ENCODE measurements around the gene EPHA1.
"Not testable (repeated sequence)": the region's sequence is repeated elsewhere in the genome, so short reads cannot be mapped to it uniquely, and the experiment has no call there.

EPHA1 gene

GRCh38 chr7:143407287-143408251, 1.1 kb downstream of the EPHA1 start:
- in situ Hi-C loops (cut with HindIII; ENCODE audit: low pct_unique_long_range_greater_than_20kb, low sequenced_read_pairs) = no loop called here
- DNase-seq (ENCODE audit: low read depth in 1 of 2, low spot score in 1 of 2) = peak in 1 of 2 experiments; percentile 33
- TF ChIP-seq JUND (IDR thresholded peaks at IDR 0.05; ENCODE audit: low read depth) = no peak

- no peak for TF ChIP-seq JUND (IDR thresholded peaks at IDR 0.05; ENCODE audit: low read depth)
- no peak for DNase-seq (ENCODE audit: low read depth in 1 of 2, low spot score in 1 of 2)
- in situ Hi-C loops (cut with HindIII; ENCODE audit: low pct_unique_long_range_greater_than_20kb, low sequenced_read_pairs) = no loop called here
These were observed 2.7 kb downstream of the EPHA1 start for GRCh38 chr7:143406002-143406357.

GRCh38 chr7:143405173-143406001, 3.3 kb downstream of the EPHA1 start:
- in situ Hi-C loops (cut with HindIII; ENCODE audit: low pct_unique_long_range_greater_than_20kb, low sequenced_read_pairs) = no loop called here
- no peak for TF ChIP-seq JUND (IDR thresholded peaks at IDR 0.05; ENCODE audit: low read depth)
- no peak for DNase-seq (ENCODE audit: low read depth in 1 of 2, low spot score in 1 of 2)

- DNase-seq (ENCODE audit: low read depth in 1 of 2, low spot score in 1 of 2); in situ Hi-C loops (cut with HindIII; ENCODE audit: low pct_unique_long_range_greater_than_20kb, low sequenced_read_pairs): not testable (repeated sequence)
These were observed 6.4 kb downstream of the EPHA1 start for GRCh38 chr7:143402233-143402632.

GRCh38 chr7:143401265-143401664, 7.4 kb downstream of the EPHA1 start:
- no peak for TF ChIP-seq JUND (IDR thresholded peaks at IDR 0.05; ENCODE audit: low read depth)
- no peak for DNase-seq (ENCODE audit: low read depth in 1 of 2, low spot score in 1 of 2)
- in situ Hi-C loops (cut with HindIII; ENCODE audit: low pct_unique_long_range_greater_than_20kb, low sequenced_read_pairs) = no loop called here

- no peak for TF ChIP-seq JUND (IDR thresholded peaks at IDR 0.05; ENCODE audit: low read depth)
- DNase-seq (ENCODE audit: low read depth in 1 of 2, low spot score in 1 of 2) = no peak
- in situ Hi-C loops (cut with HindIII; ENCODE audit: low pct_unique_long_range_greater_than_20kb, low sequenced_read_pairs) = no loop called here
These were observed 9.0 kb downstream of the EPHA1 start for GRCh38 chr7:143399642-143400041.

- in situ Hi-C loops (cut with HindIII; ENCODE audit: low pct_unique_long_range_greater_than_20kb, low sequenced_read_pairs) = no loop called here
- no peak for DNase-seq (ENCODE audit: low read depth in 1 of 2, low spot score in 1 of 2)
- TF ChIP-seq JUND (IDR thresholded peaks at IDR 0.05; ENCODE audit: low read depth) = no peak
These were observed 9.5 kb downstream of the EPHA1 start for GRCh38 chr7:143399151-143399550.

- TF ChIP-seq JUND (IDR thresholded peaks at IDR 0.05; ENCODE audit: low read depth) = no peak
- DNase-seq (ENCODE audit: low read depth in 1 of 2, low spot score in 1 of 2) = no peak
- in situ Hi-C loops (cut with HindIII; ENCODE audit: low pct_unique_long_range_greater_than_20kb, low sequenced_read_pairs) = no loop called here
These were observed 10.0 kb downstream of the EPHA1 start for GRCh38 chr7:143398616-143399015.

- no peak for TF ChIP-seq JUND (IDR thresholded peaks at IDR 0.05; ENCODE audit: low read depth)
- no peak for DNase-seq (ENCODE audit: low read depth in 1 of 2, low spot score in 1 of 2)
- in situ Hi-C loops (cut with HindIII; ENCODE audit: low pct_unique_long_range_greater_than_20kb, low sequenced_read_pairs) = no loop called here
These were observed 10.7 kb downstream of the EPHA1 start for GRCh38 chr7:143397710-143398530.

- in situ Hi-C loops (cut with HindIII; ENCODE audit: low pct_unique_long_range_greater_than_20kb, low sequenced_read_pairs) = no loop called here
- no peak for TF ChIP-seq JUND (IDR thresholded peaks at IDR 0.05; ENCODE audit: low read depth)
- no peak for DNase-seq (ENCODE audit: low read depth in 1 of 2, low spot score in 1 of 2)
These were observed 11.8 kb downstream of the EPHA1 start for GRCh38 chr7:143396625-143397556.

- DNase-seq (ENCODE audit: low read depth in 1 of 2, low spot score in 1 of 2) = no peak
- in situ Hi-C loops (cut with HindIII; ENCODE audit: low pct_unique_long_range_greater_than_20kb, low sequenced_read_pairs) = no loop called here
- TF ChIP-seq JUND (IDR thresholded peaks at IDR 0.05; ENCODE audit: low read depth) = no peak
These were observed 12.5 kb downstream of the EPHA1 start for GRCh38 chr7:143396182-143396581.

Measured in T47D (cell line).